Skeletal muscle satellite cell (primary cell): ENCODE data around the gene SLC27A6.
"Not testable (repeated sequence)": the region's sequence is repeated elsewhere in the genome, so short reads cannot be mapped to it uniquely, and the experiment has no call there.

ENCODE experiments used
- H3K27me3 ChIP-seq: 2 replicates; pipeline ENCODE4 v1.7.0; 2013; ENCODE audit warnings: low read length; ENCODE audit not compliant: control insufficient read depth, insufficient read depth
- H3K36me3 ChIP-seq: 2 replicates; pipeline ENCODE4 v1.7.0; 2013; ENCODE audit warnings: mild to moderate bottlenecking, control low read depth, low read length; ENCODE audit not compliant: insufficient read depth
- H3K4me1 ChIP-seq: 2 replicates; pipeline ENCODE4 v1.7.0; 2013; ENCODE audit warnings: low read length; ENCODE audit not compliant: control insufficient read depth, insufficient read depth
- H3K4me2 ChIP-seq: 2 replicates; pipeline ENCODE4 v1.7.0; 2013; ENCODE audit warnings: mild to moderate bottlenecking, low read length
- H3K4me3 ChIP-seq: 2 replicates; pipeline ENCODE4 v1.7.0; 2013; ENCODE audit warnings: low read length
- H3K9ac ChIP-seq: 2 replicates; pipeline ENCODE4 v1.7.0; 2013; ENCODE audit warnings: mild to moderate bottlenecking, low read depth, low read length, moderate library complexity
- H3K9me3 ChIP-seq: replicated peaks from 2 replicates; pipeline ENCODE4 v1.7.0; 2013; ENCODE audit warnings: mild to moderate bottlenecking, control low read depth, low read length

Gene SLC27A6

GRCh38 chr5:129002527-129002842, 37.2 kb downstream of the SLC27A6 start:
- Histone ChIP-seq H3K4me1 (no peaks in the 10 kb centered on the region), H3K4me2 (no peak overlapping the region), H3K9me3 (no peaks in the 10 kb centered on the region), H3K27me3 (no peaks in the 10 kb centered on the region), H3K4me3 (no peak overlapping the region), H3K9ac (no peak overlapping the region), H3K36me3 (no peaks in the 10 kb centered on the region)

- no peaks in the 10 kb centered on the region for H3K36me3 ChIP-seq
- no peaks in the 10 kb centered on the region for H3K4me1 ChIP-seq
- H3K4me3 ChIP-seq = no peak overlapping the region
- H3K9me3 ChIP-seq = no peaks in the 10 kb centered on the region
- H3K9ac ChIP-seq = no peak overlapping the region
- no peaks in the 10 kb centered on the region for H3K27me3 ChIP-seq
- no peak overlapping the region for H3K4me2 ChIP-seq
Measured at GRCh38 chr5:129003232-129003631, 37.9 kb downstream of the SLC27A6 start.

- Histone ChIP-seq H3K36me3 (no peaks in the 10 kb centered on the region), H3K4me3 (no peak overlapping the region), H3K4me2 (no peak overlapping the region), H3K9me3 (no peaks in the 10 kb centered on the region), H3K9ac (no peak overlapping the region), H3K4me1 (no peaks in the 10 kb centered on the region), H3K27me3 (no peaks in the 10 kb centered on the region)
Measured at GRCh38 chr5:129014185-129014584, 48.9 kb downstream of the SLC27A6 start.

GRCh38 chr5:129018837-129019236, 53.5 kb downstream of the SLC27A6 start:
- Histone ChIP-seq H3K4me2 (no peak overlapping the region), H3K4me3 (no peak overlapping the region), H3K27me3 (no peaks in the 10 kb centered on the region), H3K9me3 (no peaks in the 10 kb centered on the region), H3K4me1 (no peaks in the 10 kb centered on the region), H3K36me3 (no peaks in the 10 kb centered on the region), H3K9ac (no peak overlapping the region)

- Histone ChIP-seq H3K36me3 (no peaks in the 10 kb centered on the region), H3K4me3 (no peak overlapping the region), H3K9me3 (no peaks in the 10 kb centered on the region), H3K27me3 (no peaks in the 10 kb centered on the region), H3K9ac (no peak overlapping the region), H3K4me1 (no peaks in the 10 kb centered on the region), H3K4me2 (no peak overlapping the region)
Measured at GRCh38 chr5:129019401-129019908, 54.2 kb downstream of the SLC27A6 start.

- H3K36me3 ChIP-seq = no peaks in the 10 kb centered on the region
- no peaks in the 10 kb centered on the region for H3K4me1 ChIP-seq
- no peak overlapping the region for H3K4me3 ChIP-seq
- H3K27me3 ChIP-seq = no peaks in the 10 kb centered on the region
- H3K9ac ChIP-seq = no peak overlapping the region
- H3K4me2 ChIP-seq = no peak overlapping the region
- no peaks in the 10 kb centered on the region for H3K9me3 ChIP-seq
Measured at GRCh38 chr5:129020683-129021082, 55.4 kb downstream of the SLC27A6 start.

GRCh38 chr5:129021744-129022143, 56.5 kb downstream of the SLC27A6 start:
- H3K36me3 ChIP-seq = no peaks in the 10 kb centered on the region
- H3K4me3 ChIP-seq = no peak overlapping the region
- no peaks in the 10 kb centered on the region for H3K27me3 ChIP-seq

GRCh38 chr5:129022599-129022998, 57.3 kb downstream of the SLC27A6 start:
- H3K4me3 ChIP-seq = no peak overlapping the region
- no peaks in the 10 kb centered on the region for H3K36me3 ChIP-seq
- H3K4me1 ChIP-seq = no peaks in the 10 kb centered on the region
- H3K9ac ChIP-seq = no peak overlapping the region
- H3K9me3 ChIP-seq = no peaks in the 10 kb centered on the region
- no peak overlapping the region for H3K4me2 ChIP-seq
- no peaks in the 10 kb centered on the region for H3K27me3 ChIP-seq

More at GRCh38 chr5:129021744-129022143, 56.5 kb downstream of the SLC27A6 start:
- Histone ChIP-seq H3K4me1 (no peaks in the 10 kb centered on the region), H3K9ac (no peak overlapping the region), H3K4me2 (no peak overlapping the region), H3K9me3 (no peaks in the 10 kb centered on the region)

GRCh38 chr5:129027260-129027659, 62.0 kb downstream of the SLC27A6 start:
- H3K36me3 ChIP-seq = no peaks in the 10 kb centered on the region
- no peak overlapping the region for H3K9ac ChIP-seq
- H3K4me2 ChIP-seq = no peak overlapping the region
- H3K9me3 ChIP-seq = no peaks in the 10 kb centered on the region
- no peak overlapping the region for H3K4me3 ChIP-seq
- H3K4me1 ChIP-seq = no peaks in the 10 kb centered on the region
- H3K27me3 ChIP-seq = no peaks in the 10 kb centered on the region

GRCh38 chr5:129031886-129032683, 66.8 kb downstream of the SLC27A6 start:
- no peaks in the 10 kb centered on the region for H3K9me3 ChIP-seq
- H3K4me2 ChIP-seq = no peak overlapping the region
- H3K4me1 ChIP-seq = no peaks in the 10 kb centered on the region
- no peaks in the 10 kb centered on the region for H3K27me3 ChIP-seq
- no peaks in the 10 kb centered on the region for H3K36me3 ChIP-seq
- no peak overlapping the region for H3K9ac ChIP-seq
- H3K4me3 ChIP-seq = no peak overlapping the region

- H3K4me3 ChIP-seq, H3K27me3 ChIP-seq, H3K36me3 ChIP-seq, H3K4me1 ChIP-seq, H3K9me3 ChIP-seq, H3K9ac ChIP-seq, H3K4me2 ChIP-seq: not testable (repeated sequence)
Measured at GRCh38 chr5:129036257-129036656, 71.0 kb downstream of the SLC27A6 start.

- no peak overlapping the region for H3K9ac ChIP-seq
- H3K36me3 ChIP-seq = no peaks in the 10 kb centered on the region
- H3K9me3 ChIP-seq = no peaks in the 10 kb centered on the region
- H3K27me3 ChIP-seq = no peaks in the 10 kb centered on the region
- no peak overlapping the region for H3K4me2 ChIP-seq
- no peak overlapping the region for H3K4me3 ChIP-seq
- H3K4me1 ChIP-seq = no peaks in the 10 kb centered on the region
Measured at GRCh38 chr5:129041196-129041881, 76.1 kb downstream of the SLC27A6 start.
